GM12891 (cell line): Measurements from ENCODE around the gene MYO7B.

Source experiments
- PAX5 ChIP-seq: IDR thresholded peaks from 2 replicates; pipeline ENCODE4 v1.6.1; 2011; ENCODE audit warnings: low read length, moderate library complexity, mild to moderate bottlenecking; ENCODE audit not compliant: insufficient read depth, severe bottlenecking
- POLR2A ChIP-seq: IDR thresholded peaks from 2 replicates; pipeline ENCODE4 v1.6.1; 2011; ENCODE audit warnings: low read depth, low read length, control low read depth
- POLR2AphosphoS5 ChIP-seq: IDR thresholded peaks from 2 replicates; pipeline ENCODE4 v1.6.1; 2011; ENCODE audit warnings: low read depth, low read length, control low read depth
- POU2F2 ChIP-seq: IDR thresholded peaks from 2 replicates; pipeline ENCODE4 v1.6.1; 2011; ENCODE audit warnings: low read depth, mild to moderate bottlenecking, control low read depth, low read length, moderate library complexity
- SPI1 ChIP-seq: IDR thresholded peaks from 2 replicates; pipeline ENCODE4 v1.6.1; 2011; ENCODE audit warnings: low read depth, low read length, control low read depth
- TAF1 ChIP-seq: IDR thresholded peaks from 2 replicates; pipeline ENCODE4 v1.6.1; 2011; ENCODE audit warnings: low read depth, low read length, control low read depth

- TF ChIP-seq POLR2AphosphoS5 (no peak), POLR2A (no peak), TAF1 (no peak), POU2F2 (no peak), SPI1 (no peak), PAX5 (no peak)
These were observed 139.0 kb downstream of the MYO7B start for GRCh38 chr2:127674241-127675209.
